HG03521 (cell line): Measurements from ENCODE around the gene HCN2.
"Not testable (repeated sequence)": the region's sequence is repeated elsewhere in the genome, so short reads cannot be mapped to it uniquely, and the experiment has no call there.

ENCODE experiments used
- ATAC-seq: cut with Tn5 transposase; IDR thresholded peaks from one replicate; pipeline ENCODE4 v1.9.1; 2021; ENCODE audit warnings: mild to moderate bottlenecking, moderate library complexity; ENCODE audit not compliant: unreplicated experiment

The HCN2 gene

DNA sequence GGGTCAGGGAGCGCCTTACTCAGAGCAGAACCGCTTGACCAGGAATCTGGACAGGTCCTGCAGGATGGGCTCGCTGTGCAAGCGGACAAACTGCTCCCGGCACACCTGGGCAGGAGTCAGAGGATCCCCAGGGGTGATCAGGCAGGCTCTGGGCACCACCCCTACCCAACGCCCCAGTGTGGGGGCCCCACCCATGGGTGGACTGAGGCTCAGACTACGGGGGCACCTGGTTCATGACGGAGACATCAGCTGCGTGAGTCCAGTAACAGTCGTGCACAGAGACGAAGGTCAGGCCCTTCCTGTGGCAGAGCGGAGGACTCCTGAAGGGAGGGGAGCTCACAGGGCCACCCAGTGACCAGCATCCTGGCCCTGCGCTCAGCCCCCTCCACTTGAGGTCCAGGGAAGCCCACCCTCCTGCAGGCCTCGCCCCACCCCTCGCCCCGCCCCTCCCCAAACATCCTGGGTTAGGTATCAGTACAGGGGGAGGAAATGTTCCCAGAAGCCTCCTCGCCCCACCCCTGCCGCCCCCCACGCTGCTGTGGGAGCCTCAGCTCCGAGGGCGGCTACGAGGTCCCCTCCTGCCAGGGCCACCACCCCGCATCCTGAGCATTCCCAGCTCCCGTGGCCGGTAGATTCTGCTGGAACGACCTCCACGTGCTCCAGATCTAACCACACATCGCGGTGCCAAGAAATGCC is 28.0 kb downstream of the HCN2 start:
- no peak for ATAC-seq

DNA sequence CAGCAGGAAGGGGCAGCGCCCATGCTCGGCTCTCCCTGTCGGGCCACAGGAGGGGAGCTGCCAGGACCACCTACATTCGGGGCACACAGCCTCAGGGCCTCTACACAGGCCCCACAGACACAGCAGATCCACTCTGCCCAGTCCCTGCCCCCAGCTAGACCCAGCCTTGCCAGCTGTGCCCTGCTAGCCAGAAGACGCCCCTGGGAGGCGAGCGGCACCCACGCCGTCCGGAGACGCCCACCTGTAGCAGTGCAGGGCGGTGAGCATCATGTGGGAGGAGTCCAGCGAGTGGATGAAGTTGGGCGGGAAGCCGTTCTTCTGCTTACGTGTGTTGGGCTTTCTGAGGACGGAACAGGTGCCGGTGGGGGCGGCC is 28.6 kb downstream of the HCN2 start:
- no peak for ATAC-seq

DNA sequence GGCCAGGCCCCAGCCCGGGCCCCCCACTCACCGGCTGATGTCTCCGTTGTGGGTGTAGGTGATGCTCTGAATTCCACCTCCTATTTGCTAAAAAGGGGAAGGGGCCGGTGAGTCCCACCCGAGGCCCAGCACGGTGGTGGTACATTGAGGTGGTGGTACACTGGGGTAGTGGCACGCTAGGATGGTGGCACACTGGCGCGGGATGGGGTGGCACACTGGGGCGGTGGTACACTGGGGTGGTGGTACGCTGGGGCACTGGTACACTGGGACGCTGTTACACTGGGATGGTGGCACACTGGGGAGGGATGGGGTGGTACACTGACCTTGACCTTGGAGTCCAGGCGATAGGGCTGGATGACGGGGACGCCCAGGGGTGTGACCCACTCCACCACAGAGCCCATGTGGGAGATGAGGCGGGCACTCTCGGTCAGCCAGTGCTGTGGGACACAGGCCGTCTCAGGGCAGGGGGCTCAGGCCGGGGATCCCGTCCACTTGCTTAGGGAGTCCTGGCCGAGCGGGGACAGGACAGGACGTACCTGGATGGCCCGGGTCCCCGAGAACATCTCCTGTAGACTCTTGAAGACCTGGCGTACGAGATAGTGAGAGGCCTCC is 29.1 kb downstream of the HCN2 start:
- no peak for ATAC-seq

DNA sequence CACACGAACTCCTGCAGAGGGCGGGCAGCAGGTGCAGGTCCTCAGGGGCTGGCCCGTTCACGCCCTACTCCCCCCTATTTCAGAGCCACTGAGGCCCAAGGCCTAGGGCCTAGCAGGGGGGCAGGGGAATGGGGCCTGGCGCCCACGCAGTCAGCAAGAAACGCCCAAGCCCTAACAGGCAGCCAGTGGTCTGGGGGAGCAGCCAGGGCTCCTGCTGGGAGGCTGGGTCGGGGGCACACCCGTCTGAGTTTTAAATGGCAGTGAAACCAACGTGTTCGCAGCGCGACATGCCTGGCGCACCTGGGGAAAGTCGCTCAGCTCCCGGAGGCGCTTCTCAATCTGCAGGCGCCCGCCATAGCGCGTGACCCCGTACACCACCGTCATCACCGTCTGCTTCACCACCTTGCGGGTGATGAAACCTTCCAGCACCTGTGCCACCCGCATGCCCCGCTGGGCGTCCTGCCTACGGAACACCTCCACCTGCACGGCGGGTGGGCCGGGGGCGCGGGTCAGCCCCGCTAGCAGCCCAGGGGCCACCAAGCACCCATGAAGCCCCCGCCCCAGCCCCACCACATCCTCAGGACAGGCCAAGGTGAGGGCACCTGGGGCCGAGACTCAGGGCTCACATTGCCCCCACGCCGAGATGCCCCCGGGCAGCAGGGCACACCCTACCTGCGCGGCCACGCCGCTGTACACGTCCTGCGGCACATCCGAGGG is 29.8 kb downstream of the HCN2 start:
- no peak for ATAC-seq

DNA sequence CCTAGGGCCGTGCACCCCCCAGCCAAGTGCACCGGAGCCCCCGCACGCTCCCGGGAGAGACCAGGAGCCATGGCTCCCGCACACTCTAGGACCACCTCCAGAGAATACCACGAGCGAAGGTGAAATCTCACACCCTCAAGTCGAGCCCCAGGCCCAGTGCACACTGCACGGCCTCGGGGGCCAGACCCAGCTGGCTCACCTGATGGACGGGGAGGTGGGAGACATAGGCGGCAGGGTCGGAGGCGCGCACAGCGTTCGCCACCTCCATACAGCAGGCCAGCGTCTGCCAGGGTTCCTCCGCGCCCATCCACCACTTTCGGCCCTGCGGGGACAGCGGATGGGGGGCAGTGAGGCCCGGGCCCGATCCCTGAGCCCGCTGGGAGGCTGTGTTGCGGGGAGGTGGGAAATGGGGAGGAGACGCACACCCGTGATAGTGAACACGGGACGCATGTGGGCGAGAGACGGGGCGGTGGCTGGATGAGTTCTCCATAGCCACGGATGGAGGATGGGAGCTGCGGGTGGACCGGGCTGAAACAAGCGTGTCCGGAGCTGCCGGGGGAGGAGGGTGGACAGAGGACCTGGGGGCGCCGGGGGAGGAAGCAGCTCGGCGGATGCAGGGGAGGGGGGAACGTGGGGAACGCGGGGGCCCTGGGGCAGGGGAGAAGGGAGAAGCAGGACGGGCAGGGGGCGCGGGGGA is 30.6 kb downstream of the HCN2 start:
- ATAC-seq, result no peak

DNA sequence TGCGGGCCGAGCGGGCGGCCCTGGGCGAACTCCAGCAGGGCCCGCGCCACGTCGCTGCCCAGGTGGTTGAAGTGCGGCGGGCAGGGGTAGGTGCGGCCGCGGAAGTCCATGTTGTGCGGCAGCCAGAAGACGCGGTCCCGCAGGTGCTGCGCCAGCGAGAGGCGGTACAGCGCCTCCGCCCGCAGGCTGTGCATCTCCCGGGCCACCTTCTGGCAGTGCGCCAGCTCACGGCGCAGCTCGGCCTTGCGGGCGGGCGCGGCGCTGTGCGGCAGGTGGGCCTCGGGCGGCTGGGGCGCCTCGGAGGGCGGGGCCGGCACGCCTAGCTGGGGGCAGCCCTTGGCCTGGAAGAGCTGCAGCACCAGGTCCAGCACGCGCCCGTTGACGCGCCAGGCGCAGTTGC is 31.5 kb downstream of the HCN2 start:
- not testable (repeated sequence) for ATAC-seq

DNA sequence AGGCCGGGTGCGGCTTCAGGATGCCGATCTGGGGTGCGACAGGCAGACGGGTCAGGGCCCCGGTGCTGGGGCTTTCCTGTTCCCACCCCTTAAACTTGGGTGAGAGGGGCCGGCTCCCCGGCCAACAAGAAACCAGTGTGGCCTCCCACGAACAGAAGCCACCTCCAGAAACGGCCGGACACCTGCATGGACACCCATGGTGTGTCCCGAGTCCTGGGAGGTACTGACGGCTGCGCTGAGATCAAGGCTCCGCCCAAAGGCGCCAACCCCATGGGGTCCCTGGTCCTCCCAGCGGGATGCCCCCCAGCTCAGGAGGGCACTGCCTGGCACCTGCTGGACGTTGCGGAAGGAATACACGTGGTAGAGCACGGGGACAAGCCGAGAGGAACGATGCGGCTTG is 32.1 kb downstream of the HCN2 start:
- no peak for ATAC-seq

DNA sequence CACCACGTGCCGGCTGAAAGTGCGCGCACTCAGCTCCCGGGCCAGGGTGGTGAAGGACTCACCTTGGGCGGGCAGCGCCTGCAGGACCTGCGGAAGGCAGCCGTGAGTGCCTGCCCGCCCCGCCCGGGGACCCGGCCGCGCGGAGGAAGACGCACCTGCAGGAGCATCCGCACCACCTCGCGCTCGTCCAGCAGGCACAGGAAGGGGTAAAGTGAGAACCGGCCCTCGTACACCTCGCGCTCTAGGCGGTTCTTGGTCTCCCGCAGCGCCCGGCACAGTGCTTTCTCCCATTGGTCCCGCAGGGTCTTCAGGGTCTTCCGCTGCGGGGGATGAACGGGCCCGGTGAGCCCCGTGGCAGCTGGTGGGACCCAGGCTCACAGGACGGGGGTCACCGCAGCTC is 33.0 kb downstream of the HCN2 start:
- no peak for ATAC-seq

DNA sequence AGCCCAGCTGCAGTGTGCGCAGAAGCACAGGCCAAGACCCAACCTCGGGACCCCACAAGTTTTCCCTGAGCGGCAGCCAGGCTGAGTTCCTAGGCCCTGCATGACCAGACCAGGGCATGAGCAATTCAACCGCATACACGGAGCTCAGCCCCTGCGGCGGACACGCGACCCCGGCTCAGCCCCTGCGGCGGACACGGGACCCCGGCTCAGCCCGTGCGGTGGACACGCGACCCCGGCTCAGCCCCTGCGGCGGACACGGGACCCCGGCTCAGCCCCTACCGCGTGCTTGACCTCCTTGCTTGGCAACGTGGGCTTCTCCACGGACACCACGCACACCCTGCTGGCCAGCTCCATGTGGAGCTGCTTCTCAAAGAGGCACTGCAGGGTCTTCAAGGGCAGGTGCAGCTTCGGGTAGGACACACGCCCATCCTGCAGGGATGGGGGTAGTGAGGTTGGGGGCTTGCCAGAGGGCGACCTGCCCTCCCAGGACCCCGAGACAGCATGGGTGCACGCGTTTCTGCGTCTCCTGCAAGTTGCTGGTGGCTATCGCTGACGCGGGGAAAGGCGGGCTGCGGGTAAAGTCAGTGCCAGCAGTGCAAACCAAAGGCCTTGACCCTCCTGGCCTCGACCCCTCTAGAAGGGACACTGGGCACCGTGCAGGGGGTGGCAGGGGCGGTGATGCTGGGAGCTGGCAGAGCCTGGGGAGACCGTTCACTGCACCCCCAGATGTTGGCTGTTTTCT is 33.7 kb downstream of the HCN2 start:
- no peak for ATAC-seq

DNA sequence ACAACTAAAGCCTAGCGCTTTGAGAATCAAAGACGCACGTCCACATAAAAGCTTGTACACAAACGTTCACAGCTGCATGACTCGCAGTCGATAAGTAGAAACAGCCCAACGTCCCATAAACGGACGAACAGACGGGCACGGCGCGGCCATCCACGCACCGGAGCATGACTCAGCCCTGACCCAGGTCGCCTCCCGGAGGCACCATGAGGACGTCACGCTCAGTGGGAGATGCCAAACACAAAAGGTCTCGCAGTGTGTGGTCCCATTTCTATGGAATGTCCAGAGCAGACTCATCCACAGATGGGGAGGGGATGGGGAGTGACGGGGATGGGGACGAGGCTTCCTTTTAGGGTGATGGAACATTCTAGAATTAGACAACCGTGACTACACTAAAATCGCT is 34.3 kb downstream of the HCN2 start:
- no peak for ATAC-seq

DNA sequence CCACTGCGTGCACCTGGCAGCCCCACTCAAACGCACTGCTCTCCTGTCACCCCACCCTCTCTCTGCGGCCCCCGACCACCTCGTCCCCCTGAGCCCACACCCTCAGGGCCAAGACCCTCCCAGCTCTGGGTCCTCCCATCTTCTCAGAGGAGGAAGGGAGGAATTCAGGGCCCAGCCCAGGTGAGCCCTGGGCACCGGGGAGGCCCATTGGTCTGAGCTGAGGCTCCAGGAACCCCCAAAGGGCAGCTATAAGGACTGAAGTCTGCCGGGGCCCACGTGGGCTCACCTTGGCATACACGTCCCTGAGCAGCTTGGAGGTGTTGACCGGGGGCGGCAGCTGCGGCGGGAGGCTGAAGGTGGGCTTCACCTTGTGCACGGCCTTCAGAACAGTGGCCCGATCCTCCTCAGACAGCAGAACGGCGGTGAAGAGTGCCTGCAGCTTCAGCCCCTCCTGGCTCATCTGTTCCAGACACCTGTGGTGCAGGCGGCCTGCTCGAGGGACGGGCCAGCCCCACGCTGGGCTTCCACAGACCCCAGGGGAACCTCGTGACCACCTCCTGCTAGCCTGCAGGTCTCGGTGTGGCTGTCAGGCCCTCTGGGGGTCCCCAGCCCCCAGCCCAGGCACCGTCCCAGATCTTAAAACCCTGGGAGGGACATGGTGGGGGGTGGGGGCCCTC is 34.9 kb downstream of the HCN2 start:
- no peak for ATAC-seq

DNA sequence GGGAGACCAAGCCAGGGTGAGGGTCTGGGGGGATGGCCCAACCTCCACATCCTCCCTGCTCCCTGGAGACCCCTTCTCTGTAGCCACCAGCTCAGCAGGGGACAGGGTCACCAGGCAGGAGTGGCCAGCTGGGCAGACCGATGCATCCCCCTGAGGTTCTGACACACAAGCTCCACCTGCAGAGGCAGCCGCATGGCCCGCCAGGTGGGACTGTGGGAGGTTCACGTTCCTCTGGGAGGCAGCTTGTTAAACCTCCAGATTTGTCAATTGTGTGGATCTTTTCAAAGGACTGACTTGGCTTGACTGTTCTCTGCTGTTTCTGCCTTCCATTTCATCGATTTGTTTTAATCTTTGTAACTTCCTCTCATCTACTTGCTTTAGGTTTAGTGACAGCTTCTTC is 35.6 kb downstream of the HCN2 start:
- ATAC-seq, result no peak

DNA sequence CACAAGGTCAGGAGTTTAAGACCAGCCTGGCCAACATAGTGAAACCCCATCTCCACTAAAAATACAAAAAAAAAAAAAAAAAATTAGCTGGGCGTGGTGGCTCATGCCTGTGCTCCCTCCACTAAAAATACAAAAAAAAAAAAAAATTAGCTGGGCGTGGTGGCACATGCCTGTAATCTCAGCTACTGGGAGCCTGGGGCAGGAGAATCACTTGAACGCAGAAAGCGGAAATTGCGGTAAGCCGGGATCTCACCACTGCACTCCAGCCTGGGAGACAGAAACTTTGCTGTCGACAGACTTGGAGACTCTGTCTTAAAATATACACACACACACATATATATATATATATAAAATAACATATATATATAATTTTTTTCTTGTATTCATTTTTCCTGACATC is 36.9 kb downstream of the HCN2 start:
- ATAC-seq, result not testable (repeated sequence)

DNA sequence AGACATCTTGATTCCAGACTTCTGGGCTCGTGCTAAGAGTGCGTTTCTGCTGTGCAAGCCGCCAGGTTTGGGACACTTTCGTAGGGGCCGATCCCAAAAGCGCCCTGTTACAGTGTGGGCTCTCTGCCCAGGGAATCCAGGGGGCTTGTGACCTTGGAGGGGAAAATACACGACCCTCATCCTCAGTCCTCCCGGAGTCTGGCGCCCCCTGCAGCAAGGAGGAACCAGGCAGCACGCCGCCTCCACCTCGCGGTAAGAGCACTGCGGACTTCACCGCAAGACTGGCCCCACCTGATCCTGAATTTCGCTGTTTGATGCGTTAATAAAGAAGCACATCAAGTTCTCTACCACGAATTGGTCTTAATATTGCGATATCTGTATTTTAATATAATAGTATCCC is 38.5 kb downstream of the HCN2 start:
- ATAC-seq, result no peak

DNA sequence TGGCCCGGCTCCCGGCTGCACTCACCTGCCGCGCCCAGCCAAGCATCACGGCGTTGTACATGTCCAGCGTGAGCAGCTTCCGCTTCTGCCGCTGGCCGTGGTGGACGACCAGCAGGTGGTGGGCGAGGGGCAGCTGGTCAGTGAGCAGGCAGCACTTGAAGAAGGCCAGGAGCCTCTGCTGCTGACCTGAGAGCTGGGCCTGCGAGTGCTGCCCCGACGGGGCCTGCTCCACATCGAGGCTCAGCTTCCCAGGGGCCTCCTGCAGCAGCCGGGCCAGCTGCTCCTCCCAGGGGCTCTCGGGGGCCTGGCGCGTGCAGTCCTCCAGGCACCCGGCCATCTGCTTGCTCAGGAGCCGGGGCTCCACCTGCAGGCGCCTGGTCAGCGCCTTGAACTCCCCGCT is 39.8 kb downstream of the HCN2 start:
- ATAC-seq, result not testable (repeated sequence)

DNA sequence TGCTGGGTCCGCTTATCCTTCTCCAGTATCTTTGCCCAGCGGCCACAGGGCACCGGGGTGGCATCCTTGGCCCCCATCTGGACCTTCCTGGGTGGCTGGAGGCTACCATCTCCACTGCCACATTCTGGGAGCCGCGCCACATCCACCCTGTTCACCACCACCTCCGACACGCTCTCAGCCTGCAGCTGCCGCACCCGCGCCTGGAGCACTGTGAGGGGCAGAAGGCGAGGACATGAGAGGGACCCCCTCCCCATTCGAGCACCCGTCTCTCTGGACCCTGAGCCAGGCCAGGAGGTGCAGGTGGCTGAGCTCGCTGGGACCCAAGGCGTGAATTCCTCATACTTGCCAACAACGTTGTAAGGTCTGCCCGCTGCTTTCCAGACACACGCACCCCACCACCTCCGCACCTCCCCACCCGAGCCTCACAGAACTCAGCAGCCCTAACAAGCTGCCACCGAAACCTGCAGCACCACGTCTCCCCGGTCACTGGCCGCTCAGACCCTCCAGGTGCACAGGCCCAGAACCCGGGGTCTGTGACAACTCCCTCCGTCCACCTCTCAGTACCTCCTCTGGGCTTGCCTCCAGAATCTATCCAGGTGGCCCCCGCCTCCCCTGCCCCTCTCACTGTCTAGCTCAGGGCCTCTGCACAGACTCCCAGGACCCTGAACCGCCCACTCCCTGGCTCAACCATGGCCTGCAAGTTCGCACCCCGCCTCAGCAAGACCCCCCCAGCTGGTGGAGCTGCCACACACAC is 40.5 kb downstream of the HCN2 start:
- ATAC-seq, result no peak

DNA sequence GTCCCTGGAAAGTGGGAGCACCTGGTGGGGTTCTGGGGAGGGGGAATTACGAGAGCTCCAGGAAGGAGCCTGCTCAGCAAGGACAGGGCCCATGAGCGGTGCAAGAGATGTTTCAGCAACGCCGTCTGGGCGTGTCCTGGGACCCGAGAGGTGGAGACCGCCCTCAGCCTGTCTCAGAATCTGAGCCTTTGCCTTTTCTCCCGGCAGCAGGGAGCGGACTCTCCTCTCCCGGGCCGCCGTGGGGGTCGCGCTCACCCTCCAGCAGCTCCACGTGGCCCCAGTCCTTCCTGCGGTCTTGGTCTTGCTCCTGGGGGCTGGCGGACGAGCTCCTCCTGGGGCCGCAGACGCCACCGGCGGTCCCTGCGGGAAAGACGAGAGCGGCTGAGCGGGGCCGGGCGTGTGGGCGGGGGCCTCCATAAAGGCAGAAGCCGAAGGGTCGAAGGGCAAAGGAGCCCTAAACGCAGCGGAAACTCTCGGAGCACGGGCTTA is 42.9 kb downstream of the HCN2 start:
- peak; percentile 10 for ATAC-seq

DNA sequence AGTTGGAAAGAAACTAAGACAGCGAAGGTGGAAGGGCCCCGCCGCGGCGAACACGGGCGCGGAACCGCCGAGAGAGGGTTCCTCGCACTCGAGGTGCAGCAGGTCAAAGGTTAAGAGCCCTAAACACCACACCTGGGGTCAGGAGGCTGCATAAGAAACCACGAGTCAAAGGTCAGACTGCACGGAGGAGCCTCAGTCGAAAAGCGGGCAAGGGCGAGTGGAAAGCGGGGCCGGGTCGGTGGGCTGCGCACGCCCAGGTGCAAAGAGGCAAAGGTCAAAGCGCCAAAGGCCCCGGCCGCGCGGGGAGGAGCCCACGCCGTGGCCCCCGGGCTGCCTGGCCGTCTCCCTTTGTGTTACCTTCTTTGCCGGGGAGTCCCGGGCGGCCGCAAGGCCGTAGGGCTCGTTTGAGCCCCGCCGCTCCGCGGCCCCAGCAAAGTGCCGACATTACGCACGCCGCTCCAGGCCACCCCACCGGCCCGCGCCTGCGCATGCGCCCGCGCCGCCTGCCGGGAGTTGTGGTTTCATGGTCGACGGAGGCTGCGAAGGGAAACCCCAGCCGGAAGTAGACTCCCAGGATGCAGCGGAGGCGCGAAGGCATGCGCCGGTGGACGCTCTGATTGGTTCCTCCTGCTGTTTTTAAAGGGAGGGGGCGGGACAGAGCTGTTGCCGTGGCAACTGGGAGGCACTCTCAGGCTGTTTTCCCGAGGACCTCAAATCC is 43.5 kb downstream of the HCN2 start, which contains the start of gene POLRMT:
POLRMT (minus strand) TSS at position 470 of the 718 bp plus-strand sequence; CDS start at position 445, 25 bp downstream.
- peak; percentile 87 for ATAC-seq
